GM12874 (cell line): ENCODE results near the gene PDHA1.

ENCODE experiments used
- TF ChIP-seq, protein P1 (sequence below): IDR thresholded peaks from 2 replicates; pipeline ENCODE4 v1.5.1; 2011; ENCODE audit warnings: low read depth, mild to moderate bottlenecking, control low read depth, low read length, moderate library complexity; ENCODE audit not compliant: insufficient read depth

Gene PDHA1

DNA sequence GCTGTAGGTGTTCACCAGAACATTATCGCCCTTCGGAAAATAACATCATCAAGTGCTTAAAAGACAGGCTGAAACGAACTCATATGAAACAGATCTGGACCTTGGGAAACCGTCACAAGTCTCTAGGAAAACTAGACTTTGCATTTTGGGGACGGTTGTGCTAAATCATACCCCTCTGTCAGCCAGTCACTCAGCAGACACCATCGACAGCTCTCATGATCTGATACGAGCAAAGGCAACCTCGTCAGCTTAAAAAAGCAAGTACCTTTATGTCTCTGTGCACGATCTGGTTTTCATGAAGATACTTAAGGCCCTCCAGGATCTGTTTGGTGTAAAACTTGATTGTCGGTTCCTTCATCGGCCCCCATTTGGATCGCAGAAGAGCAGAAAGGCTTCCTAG, 48.4 kb downstream of the PDHA1 start:
- TF ChIP-seq, protein P1, sequence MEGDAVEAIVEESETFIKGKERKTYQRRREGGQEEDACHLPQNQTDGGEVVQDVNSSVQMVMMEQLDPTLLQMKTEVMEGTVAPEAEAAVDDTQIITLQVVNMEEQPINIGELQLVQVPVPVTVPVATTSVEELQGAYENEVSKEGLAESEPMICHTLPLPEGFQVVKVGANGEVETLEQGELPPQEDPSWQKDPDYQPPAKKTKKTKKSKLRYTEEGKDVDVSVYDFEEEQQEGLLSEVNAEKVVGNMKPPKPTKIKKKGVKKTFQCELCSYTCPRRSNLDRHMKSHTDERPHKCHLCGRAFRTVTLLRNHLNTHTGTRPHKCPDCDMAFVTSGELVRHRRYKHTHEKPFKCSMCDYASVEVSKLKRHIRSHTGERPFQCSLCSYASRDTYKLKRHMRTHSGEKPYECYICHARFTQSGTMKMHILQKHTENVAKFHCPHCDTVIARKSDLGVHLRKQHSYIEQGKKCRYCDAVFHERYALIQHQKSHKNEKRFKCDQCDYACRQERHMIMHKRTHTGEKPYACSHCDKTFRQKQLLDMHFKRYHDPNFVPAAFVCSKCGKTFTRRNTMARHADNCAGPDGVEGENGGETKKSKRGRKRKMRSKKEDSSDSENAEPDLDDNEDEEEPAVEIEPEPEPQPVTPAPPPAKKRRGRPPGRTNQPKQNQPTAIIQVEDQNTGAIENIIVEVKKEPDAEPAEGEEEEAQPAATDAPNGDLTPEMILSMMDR: no peak

GRCh38 chrX:19392703-19393102, 49.0 kb downstream of the PDHA1 start:
- TF ChIP-seq, protein P1: no peak

DNA sequence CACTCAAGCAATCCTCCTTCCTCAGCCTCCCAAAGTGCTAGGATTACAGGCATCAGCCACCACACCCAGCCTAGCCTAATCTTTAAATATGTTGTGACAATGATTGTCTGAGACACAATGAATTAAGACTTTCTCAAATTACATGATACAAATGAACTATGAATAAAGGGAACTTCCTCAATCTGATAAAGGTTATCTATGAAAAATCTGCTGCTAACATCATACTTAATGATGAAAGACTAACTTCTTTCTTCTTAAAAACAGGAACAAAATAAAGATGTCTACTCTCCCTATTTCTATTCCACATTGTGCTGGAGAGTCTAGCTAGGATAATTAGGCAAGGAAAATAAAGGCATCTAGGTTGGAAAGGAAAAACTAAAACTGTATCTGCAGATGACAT, 60.0 kb downstream of the PDHA1 start:
- TF ChIP-seq, protein P1: no peak

DNA sequence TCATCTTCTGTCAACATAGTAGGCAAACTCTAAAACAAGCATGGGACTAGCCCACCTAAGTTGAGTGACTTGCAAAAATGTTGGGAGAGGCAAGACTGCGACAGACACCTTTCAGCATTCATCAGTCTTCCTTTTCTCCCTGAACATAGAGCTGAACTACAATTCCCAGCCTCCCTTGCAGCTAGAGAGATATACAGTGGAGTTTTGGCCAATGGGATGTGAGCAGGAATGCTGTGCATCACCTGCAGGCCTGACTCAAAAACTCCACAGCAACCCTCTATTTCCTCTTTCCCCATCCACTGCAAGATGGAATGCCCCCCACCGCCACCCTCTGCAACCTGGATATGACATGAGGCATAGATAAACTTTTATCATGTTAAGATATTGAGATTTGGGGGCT, 66.5 kb downstream of the PDHA1 start:
- TF ChIP-seq, protein P1: no peak
